NCI-H526 treated with DMSO at 0.1 percent for 48 hours (cell line): Measurements from ENCODE around the gene FIBIN.
"Not testable (repeated sequence)": the region's sequence is repeated elsewhere in the genome, so short reads cannot be mapped to it uniquely, and the experiment has no call there.

Experiments used
- DNase-seq: peaks from one replicate; lab custom pipeline; 2025; lab: John Stamatoyannopoulos, UW

Gene FIBIN

GRCh38 chr11:26977209-26977608 lies 16.7 kb upstream of the FIBIN start:
- DNase-seq, result not testable (repeated sequence)

DNA sequence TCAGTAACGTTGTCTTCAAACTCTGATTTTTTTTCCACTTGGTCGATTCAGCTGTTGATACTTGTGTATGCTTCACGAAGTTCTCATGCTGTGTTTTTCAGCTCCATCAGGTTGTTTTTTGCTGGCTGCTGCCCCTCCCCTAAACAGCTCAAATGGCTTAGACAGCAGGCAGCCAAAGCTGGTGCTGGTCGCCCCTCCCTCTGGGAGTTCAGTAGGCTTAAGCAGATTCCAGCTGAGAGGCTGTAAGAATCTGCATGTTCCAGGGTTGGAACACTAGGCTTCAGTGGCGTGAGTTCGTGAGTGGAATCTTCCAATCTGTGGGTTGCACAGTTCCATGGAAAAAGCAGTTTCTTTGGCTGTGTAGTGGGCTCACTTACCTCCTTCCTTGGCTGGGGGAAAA lies 10.3 kb upstream of the FIBIN start:
- DNase-seq, result no peak

DNA sequence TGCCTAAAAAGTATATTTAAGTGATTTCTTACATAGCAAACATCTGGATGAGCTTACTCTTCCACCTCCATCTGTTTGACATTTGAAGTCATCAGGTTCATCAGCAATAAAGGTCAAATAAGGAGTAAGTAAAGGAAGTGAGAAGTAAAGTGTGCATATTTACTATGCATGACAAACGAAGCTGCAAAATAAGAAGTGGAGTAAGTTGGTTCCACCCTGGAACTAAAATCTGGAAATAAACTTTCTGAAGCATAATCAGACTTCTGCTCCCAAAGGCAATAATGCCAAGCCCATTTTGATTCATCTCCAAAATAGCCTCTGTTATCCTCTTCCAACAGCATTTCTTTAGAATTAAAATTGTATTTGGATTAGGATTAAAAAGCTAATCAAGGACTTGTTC lies 8.4 kb upstream of the FIBIN start:
- DNase-seq, result no peak

DNA sequence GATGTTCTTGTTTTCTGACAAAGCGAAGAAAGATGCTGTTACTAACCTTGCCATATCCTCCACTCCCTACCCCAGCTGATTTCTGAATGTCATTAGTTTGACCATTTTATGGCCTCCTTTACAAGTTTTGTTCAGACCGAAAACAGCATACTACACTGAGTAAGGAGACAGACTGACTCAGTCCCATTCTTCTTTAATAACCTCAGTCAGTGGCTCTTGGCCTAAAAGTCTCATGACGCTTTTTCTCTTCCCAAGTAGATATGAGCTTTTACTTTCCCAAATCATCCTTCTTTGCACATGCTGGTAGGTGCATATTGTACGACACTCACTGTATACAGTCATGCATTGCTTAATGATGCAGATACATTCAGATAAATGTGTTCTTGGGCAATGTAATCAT lies 8.0 kb upstream of the FIBIN start:
- DNase-seq, result no peak

DNA sequence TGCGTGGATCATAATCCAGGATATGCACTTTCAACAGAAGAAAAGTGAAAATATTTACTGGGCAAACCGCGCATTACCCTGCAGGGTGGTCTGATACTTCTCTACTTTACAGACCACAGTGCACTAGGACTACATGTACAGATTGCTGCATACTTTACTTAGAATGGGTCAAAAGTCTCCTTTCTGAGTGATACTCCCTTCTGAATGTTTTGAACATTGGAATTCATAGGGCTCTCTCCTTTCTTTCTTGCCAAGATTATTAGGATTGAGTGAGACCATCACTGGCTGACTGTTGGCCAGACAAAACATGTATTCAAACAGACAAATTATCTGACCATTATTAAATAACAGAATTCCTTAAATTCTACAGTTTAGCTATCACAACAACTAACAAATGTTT lies 6.6 kb upstream of the FIBIN start:
- no peak for DNase-seq

DNA sequence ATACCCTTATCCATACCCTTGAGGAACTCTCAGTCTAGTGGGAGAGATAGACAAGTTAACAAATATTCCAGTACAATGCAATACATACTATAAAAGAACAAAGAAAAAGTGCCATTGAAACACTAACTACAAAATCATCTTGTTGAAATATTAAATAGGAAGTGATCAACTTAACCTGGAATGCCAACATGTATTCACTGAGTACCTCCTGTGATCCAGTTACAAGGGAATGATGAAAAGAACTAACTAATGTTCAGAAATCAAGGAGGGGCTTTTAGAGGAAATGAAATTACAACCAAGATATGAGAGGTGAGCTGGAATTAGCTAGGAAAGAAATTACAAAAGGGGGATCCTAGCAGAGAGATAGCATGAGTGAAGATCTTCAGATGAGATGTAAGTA lies 6.2 kb upstream of the FIBIN start:
- DNase-seq, result no peak

GRCh38 chr11:26992031-26992541 lies 1.8 kb upstream of the FIBIN start:
- no peak for DNase-seq

GRCh38 chr11:26994631-26995095 lies 751 bp downstream of the FIBIN start:
- DNase-seq, result no peak

GRCh38 chr11:26995701-26996460 lies 2.0 kb downstream of the FIBIN start:
- no peak for DNase-seq

- DNase-seq, result no peak
Measured at GRCh38 chr11:26997378-26997777, 3.5 kb downstream of the FIBIN start.

- not testable (repeated sequence) for DNase-seq
Measured at GRCh38 chr11:27001136-27001730, 7.3 kb downstream of the FIBIN start.

DNA sequence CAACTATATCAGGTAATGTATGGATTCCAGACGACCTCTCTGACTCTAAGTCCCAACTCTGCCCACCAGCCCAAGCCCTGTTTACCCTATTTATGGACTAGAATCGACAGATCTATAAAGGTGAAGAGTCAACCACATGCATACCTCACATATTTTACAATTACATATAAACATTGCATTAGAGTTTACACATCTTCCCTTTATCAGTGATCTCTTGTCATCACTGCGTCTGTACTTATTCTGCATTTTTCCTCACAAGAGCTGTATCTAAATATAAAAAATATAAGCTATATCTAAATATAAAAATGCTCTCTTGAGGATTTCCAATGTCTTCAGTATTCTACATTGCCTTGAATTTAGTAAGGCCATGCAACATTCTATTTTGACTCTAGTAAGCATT lies 8.5 kb downstream of the FIBIN start:
- DNase-seq, result no peak

DNA sequence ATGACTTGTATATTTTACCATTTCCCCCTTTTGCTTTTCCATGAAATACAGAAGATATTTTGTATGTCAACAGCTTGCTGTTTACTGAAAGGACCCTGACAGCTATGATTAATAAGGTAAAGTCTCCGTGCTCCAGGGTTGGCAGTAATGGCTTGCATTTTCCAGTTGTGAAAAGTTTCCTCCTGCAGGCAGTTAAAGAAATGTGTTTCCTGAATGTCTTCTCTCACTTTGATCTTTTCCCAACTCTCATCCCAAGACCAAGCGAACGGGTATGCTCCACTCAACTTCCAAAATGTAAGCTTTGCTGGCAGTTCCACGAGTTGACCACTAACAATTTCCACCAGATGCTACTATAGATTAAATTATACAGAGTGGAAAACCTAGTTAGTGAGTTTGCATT lies 8.9 kb downstream of the FIBIN start:
- DNase-seq, result no peak

DNA sequence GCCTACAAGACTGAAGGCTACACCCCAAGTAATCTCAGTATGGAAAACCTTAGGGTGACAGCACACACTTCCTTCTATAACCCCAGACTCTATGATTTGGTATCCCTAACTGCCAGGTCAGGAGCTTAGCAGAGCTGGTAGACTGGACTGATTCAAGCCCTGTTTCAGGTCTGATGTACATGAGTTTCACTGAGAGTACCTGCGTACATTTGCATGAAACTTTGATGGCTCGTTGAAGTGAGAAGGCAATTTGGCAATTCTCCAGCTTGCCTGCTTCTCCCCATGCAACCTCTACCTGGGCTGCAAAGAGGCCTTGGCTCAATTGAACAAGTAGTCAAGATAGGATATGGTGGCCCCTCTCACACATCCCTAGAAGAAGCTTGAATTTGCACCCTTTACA lies 10.2 kb downstream of the FIBIN start:
- DNase-seq, result peak; percentile 23

DNA sequence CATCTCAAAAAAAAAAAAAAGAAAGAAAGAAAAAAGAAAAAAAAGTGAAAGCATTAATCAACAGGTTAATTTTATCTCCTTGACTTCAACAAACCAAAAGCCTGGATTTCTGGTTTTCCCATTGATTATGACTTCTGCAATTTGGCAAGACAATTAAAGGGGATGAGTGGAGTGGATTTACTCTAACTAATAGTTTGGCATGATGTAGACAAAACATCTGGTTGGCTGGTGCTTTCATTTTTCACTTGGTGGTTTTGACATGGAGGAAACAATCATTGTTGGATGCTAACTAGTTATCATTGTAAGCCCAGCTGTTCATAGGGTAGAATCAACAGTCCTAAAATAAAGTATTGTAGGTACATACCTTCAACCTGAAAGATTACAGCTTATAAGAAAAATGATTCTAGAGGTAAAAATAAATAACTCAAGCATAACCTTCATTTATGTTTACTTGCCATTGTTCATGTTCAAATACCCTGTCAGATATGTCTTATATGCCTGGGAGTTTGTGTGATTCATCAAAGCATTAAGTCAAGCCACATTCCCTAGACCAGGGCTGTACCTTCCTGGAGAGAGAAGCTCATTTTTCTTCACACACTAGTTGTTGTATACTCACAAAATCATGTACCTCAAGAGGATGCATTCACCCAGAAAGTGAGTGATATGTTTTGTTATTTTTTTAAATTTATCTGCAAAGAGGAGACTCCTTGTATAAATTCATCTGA lies 15.1 kb downstream of the FIBIN start:
- no peak for DNase-seq

DNA sequence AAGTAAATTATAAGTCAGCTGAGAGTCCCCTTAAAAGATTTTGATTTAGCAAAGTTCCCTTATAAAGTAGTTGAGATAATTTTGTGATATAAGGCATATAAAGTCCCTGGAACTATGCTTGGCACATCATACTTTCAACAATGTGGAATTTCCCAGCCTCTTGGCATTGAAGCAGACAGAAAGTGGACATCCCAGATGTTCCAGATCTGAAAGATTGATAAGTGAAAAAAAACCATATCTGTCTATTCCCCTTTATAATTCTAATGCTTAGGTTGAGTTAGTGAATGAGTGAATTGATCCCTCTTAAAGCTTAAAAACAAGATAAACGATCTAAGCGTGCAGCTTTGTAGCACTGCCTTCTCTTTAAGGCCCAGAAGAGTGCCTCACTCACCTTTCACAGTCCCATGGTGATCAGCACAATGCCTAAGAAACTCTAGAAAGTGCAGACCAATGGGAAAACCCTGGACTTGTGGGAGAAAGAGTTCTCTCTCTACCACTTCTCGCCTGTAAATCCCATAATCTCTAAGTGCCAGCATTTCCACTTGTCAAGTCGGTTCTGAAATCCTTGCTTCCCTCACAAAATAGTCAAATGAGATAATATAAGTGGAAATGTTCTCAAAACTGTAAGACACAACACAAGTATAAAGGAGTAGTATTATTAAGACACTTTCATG lies 17.8 kb downstream of the FIBIN start:
- no peak for DNase-seq

DNA sequence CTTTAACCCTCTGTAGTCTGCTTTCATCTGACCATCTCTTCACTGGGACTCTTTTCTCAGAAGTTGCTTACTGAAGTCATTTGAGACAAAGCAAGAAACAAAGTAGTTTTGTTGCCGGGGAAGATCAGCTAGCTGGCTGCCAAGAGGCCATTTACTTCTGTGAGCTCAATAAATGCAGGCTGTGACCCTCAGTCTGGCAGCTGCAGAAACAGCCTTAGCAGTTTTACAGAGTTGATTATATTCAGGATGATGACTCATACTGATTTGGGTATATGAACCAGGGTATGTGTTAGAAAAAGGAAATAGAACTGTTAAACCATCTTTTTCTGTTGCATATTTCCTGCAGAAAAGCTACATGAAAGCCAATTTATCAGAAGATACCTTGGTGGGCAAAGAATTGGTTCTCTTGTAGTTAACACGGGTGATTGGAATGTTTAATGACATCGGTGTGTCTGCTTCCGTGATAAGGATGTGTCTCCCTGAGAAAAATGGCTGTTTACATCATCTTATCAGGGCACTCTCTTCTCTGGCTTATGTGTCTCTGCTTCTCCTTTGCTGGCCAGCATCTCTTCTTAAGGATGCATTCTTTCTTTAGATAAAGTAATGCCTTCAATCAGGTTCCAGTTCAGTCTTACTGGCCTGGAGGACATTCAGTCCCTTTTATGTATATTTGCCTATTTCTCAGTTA lies 18.5 kb downstream of the FIBIN start:
- no peak for DNase-seq

DNA sequence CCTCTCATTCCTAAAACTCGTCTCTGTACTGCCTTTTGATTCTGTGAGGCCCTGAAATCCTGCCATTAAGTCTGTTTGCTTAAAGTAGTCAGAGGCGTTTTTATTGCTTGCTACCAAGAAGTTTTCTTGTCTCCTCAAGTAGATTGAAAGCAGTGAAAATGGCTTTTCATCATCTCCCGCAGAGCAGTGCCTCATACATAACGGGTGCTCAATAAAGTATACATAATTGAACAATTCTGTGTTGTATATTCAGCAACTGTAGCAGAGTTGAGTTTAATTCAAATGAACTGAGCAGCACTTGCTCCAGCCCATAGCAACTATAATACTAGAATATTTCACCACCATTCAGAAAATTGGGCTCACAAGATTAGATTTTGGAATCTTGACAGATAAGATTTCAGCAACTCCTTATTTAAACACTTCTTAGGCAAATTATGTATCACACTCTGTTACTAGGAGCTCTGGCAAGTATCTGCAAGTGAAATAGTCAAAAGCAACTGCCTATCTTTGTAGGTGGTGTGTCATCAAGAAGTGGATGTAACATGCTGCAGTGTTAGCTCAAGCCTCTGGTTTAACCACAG lies 20.0 kb downstream of the FIBIN start:
- no peak for DNase-seq

GRCh38 chr11:27018902-27019529 lies 25.1 kb downstream of the FIBIN start:
- DNase-seq, result no peak

- DNase-seq, result no peak
Measured at GRCh38 chr11:27020751-27021150, 26.8 kb downstream of the FIBIN start.
